Measurements from ENCODE around the gene CYP19A1. TPM values are rescaled to one million over a fixed set of nuclear protein-coding genes. Genes with fewer than 3 reads are reported as not detected.
A peak's percentile ranks its signal among the peaks of the same experiment; 100 is the strongest.

CYP19A1 gene
- total RNA-seq, 1 donor from 2014 or later, result not detected

DNA sequence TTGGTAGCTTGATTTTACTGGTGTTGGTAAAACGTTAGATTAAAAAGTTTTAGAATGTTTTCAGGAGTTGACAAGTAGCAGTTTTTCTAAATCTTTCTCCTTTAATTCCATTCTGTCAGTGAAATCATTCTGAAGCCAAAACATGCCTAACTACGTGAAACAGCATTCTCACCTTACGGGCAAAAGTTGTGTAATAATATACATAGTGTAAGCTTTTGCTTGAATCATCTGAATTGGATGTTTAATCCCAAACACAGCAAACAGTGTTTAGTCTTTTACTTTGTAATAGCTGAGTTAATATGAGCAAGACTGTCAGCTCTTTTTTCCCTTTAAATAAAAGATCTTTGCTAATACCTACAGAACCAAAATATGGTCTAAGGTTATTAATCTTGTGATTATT, 100.6 kb downstream of the CYP19A1 start:
- Histone ChIP-seq H2AFZ (replicated peaks) (no peak overlapping the region), H3K79me2 (ENCODE audit: low read depth) (no peaks in the 10 kb centered on the region)

DNA sequence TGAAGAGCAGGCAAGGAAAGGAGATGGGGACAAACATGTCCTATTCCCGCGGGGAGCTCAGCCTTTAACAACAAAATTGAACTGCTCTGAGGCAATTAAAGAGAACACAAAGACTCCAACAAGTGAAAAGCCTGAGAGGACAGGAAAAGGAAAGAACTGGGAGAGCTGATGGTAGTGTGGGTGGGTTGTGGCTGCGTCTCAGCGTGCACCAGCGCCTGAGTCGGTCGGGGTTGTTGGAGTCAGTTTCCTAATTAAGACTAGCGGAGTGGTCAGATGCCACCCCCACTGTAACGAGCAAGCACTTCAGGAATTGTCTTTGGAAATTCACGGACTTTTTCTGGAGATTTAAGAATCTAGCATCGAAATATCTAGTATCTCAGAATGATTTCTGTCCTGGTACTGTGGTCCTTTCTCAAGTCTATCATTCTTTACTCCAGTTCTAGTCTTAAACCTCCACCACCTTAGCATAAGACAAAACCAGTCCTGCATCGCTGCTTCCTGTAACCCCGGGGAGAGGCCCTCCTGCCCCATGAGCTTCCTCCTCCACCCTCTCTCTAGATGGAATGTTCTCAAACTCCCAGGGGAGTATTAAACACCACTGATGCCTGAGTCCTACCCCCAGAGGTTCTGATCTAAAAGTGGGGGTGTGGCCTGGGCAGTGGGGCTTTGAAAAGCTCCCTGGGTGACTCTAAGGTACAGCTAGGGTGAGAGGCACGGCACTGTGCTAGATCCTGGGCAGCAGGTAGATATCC, 104.0 kb downstream of the CYP19A1 start:
- Histone ChIP-seq H3K27ac (peak overlapping the region; percentile 61), H3K4me2 (peak overlapping the region; percentile 46), H3K4me1 (peaks cover 68% of the 10 kb centered on the region), H3K36me3 (no peaks in the 10 kb centered on the region), H3K4me3 (no peak overlapping the region), H3K79me2 (ENCODE audit: low read depth) (no peaks in the 10 kb centered on the region), H3K9ac (no peak overlapping the region), H3K27me3 (no peaks in the 10 kb centered on the region), H3F3A (ENCODE audit: low read depth) (peaks cover 36% of the 10 kb centered on the region), H4K20me1 (ENCODE audit: low read depth) (no peaks in the 10 kb centered on the region), H2AFZ (replicated peaks) (peak overlapping the region; percentile 22), H3K9me3 (ENCODE audit: low read depth) (no peaks in the 10 kb centered on the region)
- no peaks in the 10 kb centered on the region for H3K4me1 Mint-ChIP-seq
- H3K27me3 Mint-ChIP-seq (ENCODE audit: insufficient read depth, low read depth), result peaks cover 3% of the 10 kb centered on the region
- no peak overlapping the region for H3K27ac Mint-ChIP-seq
- TF ChIP-seq CTCF (IDR thresholded peaks at IDR 0.05) (no peak), EZH2 (IDR thresholded peaks at IDR 0.05) (no peak), EZH2phosphoT487 (IDR thresholded peaks at IDR 0.05) (no peak)
- peak; percentile 33 for DNase-seq (ENCODE audit: low spot score)
- no peak overlapping the region for H3K4me3 Mint-ChIP-seq
- no peaks in the 10 kb centered on the region for H3K9me3 Mint-ChIP-seq
- H3K36me3 Mint-ChIP-seq, result no peaks in the 10 kb centered on the region

More for the DNA sequence above, 100.6 kb downstream of the CYP19A1 start:
- Histone ChIP-seq H3F3A (ENCODE audit: low read depth) (peaks cover 36% of the 10 kb centered on the region), H3K27ac (peak overlapping the region; percentile 88), H4K20me1 (ENCODE audit: low read depth) (no peaks in the 10 kb centered on the region), H3K27me3 (no peaks in the 10 kb centered on the region), H3K4me1 (peaks cover 72% of the 10 kb centered on the region), H3K4me3 (peak overlapping the region; percentile 4), H3K36me3 (no peaks in the 10 kb centered on the region), H3K9me3 (ENCODE audit: low read depth) (no peaks in the 10 kb centered on the region), H3K9ac (no peak overlapping the region), H3K4me2 (peak overlapping the region; percentile 52)
- DNase-seq (ENCODE audit: low spot score), result no peak
- no peak overlapping the region for H3K27ac Mint-ChIP-seq
- no peaks in the 10 kb centered on the region for H3K36me3 Mint-ChIP-seq
- no peaks in the 10 kb centered on the region for H3K9me3 Mint-ChIP-seq
- H3K27me3 Mint-ChIP-seq (ENCODE audit: insufficient read depth, low read depth), result peaks cover 3% of the 10 kb centered on the region
- TF ChIP-seq CTCF (IDR thresholded peaks at IDR 0.05), result no peak
- TF ChIP-seq EZH2phosphoT487 (IDR thresholded peaks at IDR 0.05), result no peak
- TF ChIP-seq EZH2 (IDR thresholded peaks at IDR 0.05), result no peak
- H3K4me1 Mint-ChIP-seq, result no peaks in the 10 kb centered on the region
- H3K4me3 Mint-ChIP-seq, result no peak overlapping the region

DNA sequence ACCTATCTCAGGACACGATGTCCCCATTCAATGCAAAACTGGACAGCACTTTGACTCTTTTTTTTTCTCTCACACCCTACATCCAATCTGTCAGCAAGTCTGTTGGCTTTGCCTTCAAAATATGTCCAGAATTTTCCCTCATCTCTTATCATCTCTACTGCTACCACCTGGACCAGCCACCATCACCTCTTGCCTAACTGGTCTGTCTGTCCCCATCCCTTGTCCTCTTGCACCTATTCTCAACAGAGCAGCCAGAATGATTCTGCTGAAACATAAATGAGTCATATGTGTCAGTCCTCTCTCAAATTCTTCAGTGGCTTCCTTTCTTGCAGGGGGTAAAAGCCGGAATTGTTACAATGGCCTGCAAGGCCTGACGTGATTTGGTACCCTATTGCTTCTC, 105.8 kb downstream of the CYP19A1 start:
- Mint-ChIP-seq H3K9me3 (no peaks in the 10 kb centered on the region), H3K4me1 (no peaks in the 10 kb centered on the region), H3K4me3 (no peak overlapping the region), H3K36me3 (no peaks in the 10 kb centered on the region), H3K27ac (no peak overlapping the region), H3K27me3 (ENCODE audit: insufficient read depth, low read depth) (peaks cover 3% of the 10 kb centered on the region)
- Histone ChIP-seq H2AFZ (replicated peaks) (no peak overlapping the region), H3K4me1 (peaks cover 54% of the 10 kb centered on the region), H4K20me1 (ENCODE audit: low read depth) (no peaks in the 10 kb centered on the region), H3K36me3 (no peaks in the 10 kb centered on the region), H3K27ac (no peak overlapping the region), H3K9me3 (ENCODE audit: low read depth) (no peaks in the 10 kb centered on the region), H3K27me3 (no peaks in the 10 kb centered on the region), H3K9ac (no peak overlapping the region), H3K4me3 (no peak overlapping the region), H3F3A (ENCODE audit: low read depth) (peaks cover 31% of the 10 kb centered on the region), H3K79me2 (ENCODE audit: low read depth) (no peaks in the 10 kb centered on the region), H3K4me2 (no peak overlapping the region)
- no peak for TF ChIP-seq EZH2 (IDR thresholded peaks at IDR 0.05)
- no peak for TF ChIP-seq CTCF (IDR thresholded peaks at IDR 0.05)
- no peak for TF ChIP-seq EZH2phosphoT487 (IDR thresholded peaks at IDR 0.05)
- no peak for DNase-seq (ENCODE audit: low spot score)
